ENCODE data around the gene IFT122.
A peak's percentile ranks its signal among the peaks of the same experiment; 100 is the strongest.

DNA sequence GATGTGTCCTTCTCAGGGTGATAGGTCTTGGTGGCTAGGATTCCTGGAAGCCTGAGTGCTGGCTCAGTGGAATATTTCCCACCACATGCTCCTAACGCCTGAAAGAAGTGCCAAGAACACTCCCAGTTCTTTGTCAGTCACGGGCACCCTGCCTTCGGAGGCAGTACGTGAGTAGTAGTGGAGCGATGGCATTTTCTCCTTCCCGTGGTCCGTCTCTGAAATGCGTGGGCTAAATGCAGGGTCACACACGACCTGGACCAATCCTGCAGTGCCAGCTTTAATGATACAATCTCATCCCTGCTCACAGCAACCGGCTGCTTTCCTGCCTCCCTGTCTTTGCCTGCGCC is 117.5 kb downstream of the IFT122 start:
- TF ChIP-seq, protein P1, sequence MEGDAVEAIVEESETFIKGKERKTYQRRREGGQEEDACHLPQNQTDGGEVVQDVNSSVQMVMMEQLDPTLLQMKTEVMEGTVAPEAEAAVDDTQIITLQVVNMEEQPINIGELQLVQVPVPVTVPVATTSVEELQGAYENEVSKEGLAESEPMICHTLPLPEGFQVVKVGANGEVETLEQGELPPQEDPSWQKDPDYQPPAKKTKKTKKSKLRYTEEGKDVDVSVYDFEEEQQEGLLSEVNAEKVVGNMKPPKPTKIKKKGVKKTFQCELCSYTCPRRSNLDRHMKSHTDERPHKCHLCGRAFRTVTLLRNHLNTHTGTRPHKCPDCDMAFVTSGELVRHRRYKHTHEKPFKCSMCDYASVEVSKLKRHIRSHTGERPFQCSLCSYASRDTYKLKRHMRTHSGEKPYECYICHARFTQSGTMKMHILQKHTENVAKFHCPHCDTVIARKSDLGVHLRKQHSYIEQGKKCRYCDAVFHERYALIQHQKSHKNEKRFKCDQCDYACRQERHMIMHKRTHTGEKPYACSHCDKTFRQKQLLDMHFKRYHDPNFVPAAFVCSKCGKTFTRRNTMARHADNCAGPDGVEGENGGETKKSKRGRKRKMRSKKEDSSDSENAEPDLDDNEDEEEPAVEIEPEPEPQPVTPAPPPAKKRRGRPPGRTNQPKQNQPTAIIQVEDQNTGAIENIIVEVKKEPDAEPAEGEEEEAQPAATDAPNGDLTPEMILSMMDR (IDR thresholded peaks at IDR 0.05) = no peak
- TF ChIP-seq POLR2A (IDR thresholded peaks at IDR 0.05) (no peak), POLR2AphosphoS5 (IDR thresholded peaks at IDR 0.05) (peak in 1 of 3 donors; percentile 20)
